GM10248 (cell line): ENCODE measurements around the gene SOD1.

Source experiments
- CTCF ChIA-PET: fragments of 300-600 bp; sonication (Branson Sonifier 250); formaldehyde crosslinking; extraction: SDS; loops from one replicate; lab custom pipeline; 2021; ENCODE audit warnings: antibody characterized with exemption; lab: Yijun Ruan, JAX
- POLR2A ChIA-PET: fragments of 350-650 bp; sonication (Branson Sonifier 250); formaldehyde crosslinking; extraction: SDS; loops from one replicate; lab custom pipeline; 2020; ENCODE audit warnings: antibody characterized with exemption; lab: Yijun Ruan, JAX
- DNase-seq: peaks from one replicate; pipeline ENCODE4 v3.0.0; 2012; ENCODE audit errors: extremely low spot score
- CTCF ChIP-seq: IDR thresholded peaks from 2 replicates; pipeline ENCODE4 v1.5.1; 2012; ENCODE audit warnings: mild to moderate bottlenecking, low read depth; ENCODE audit errors: extremely low read depth, missing control alignments, control extremely low read depth

The SOD1 gene

GRCh38 chr21:31677047-31677446 is 17.6 kb downstream of the SOD1 start:
- ChIA-PET CTCF (no interaction called here), POLR2A (no interaction called here)
- DNase-seq = no peak

GRCh38 chr21:31678478-31678877 is 19.0 kb downstream of the SOD1 start:
- CTCF ChIA-PET = interaction anchor here (1.0 kb wide), 1 partner anchor 9 kb away, joined by 4 read pairs; no protein-coding TSS in a partner anchor
- no peak for TF ChIP-seq CTCF
- POLR2A ChIA-PET = interaction anchor here (0.6 kb wide), 1 partner anchor 33 kb away, joined by 6 read pairs; no protein-coding TSS in a partner anchor
- no peak for DNase-seq

More at GRCh38 chr21:31677047-31677446, 17.6 kb downstream of the SOD1 start:
- TF ChIP-seq CTCF = no peak

GRCh38 chr21:31682620-31683019 is 23.1 kb downstream of the SOD1 start:
- CTCF ChIA-PET = no interaction called here
- POLR2A ChIA-PET = no interaction called here
- TF ChIP-seq CTCF = no peak
- no peak for DNase-seq

GRCh38 chr21:31683029-31683428 is 23.5 kb downstream of the SOD1 start:
- ChIA-PET CTCF (no interaction called here), POLR2A (no interaction called here)
- no peak for DNase-seq
- no peak for TF ChIP-seq CTCF

- ChIA-PET CTCF (no interaction called here), POLR2A (no interaction called here)
- no peak for TF ChIP-seq CTCF
- DNase-seq = no peak
These were observed 25.4 kb downstream of the SOD1 start for GRCh38 chr21:31684918-31685317.

GRCh38 chr21:31686272-31686915 is 26.9 kb downstream of the SOD1 start:
- ChIA-PET CTCF (interaction anchor here (0.6 to 2.7 kb wide), 7 partner anchors 8 to 38 kb away, joined by 3 to 10 read pairs (median 4); no protein-coding TSS in a partner anchor), POLR2A (interaction anchor here (0.7 kb wide), 1 partner anchor 25 kb away, joined by 5 read pairs; no protein-coding TSS in a partner anchor)
- TF ChIP-seq CTCF = no peak
- no peak for DNase-seq
